EL (cell line): Measurements from ENCODE around the gene TFCP2L1.
"Not testable (repeated sequence)": the region's sequence is repeated elsewhere in the genome, so short reads cannot be mapped to it uniquely, and the experiment has no call there.

Experiments
- DNase-seq: peaks from one replicate; pipeline ENCODE4 v3.0.0-alpha.2; 2016

TFCP2L1 gene

GRCh38 chr2:121284463-121285449, at the start of gene TFCP2L1:
Gene TFCP2L1, minus strand, starts transcription at chr2:121285202. Its CDS starts 93 bp downstream, at chr2:121285109.
- peak; percentile 9 for DNase-seq

DNA sequence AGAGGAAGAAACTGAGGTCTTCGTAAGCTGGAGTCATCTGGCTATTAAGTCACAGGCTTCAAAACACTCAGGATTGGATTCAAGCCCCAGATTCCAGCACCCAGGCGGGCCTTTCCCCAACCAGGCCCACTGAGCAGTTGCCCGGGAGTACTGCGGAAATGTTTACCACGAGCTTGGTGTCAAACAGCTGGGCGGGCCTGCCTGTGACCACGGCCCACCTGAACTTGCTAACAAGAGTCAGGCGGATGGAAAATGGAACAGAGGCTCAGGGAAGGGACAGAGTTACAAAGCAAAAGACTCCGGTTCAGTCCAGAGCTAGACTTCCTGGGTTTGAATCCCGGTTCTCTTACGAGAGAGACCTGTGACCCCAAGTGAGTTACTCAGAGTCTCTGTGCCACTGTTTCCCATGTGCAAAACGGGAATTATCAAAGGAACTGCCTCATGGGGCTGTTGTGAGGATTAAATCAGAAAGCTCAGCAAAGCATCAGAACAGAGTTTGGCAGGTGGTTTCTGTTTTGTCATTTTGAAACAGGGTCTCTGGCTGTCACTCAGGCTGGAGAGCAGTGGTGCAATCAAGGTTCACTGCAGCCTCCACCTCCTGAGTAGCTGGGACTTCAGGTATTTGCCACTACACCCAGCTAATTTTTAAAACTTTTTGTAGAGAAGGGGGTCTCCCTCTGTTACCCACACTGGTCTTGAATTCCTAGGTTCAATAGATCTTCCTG, 49.0 kb upstream of the TFCP2L1 start:
- DNase-seq, result no peak

- no peak for DNase-seq
Observed at GRCh38 chr2:121333231-121333630, 48.2 kb upstream of the TFCP2L1 start.

- DNase-seq, result not testable (repeated sequence)
Observed at GRCh38 chr2:121331324-121331723, 46.3 kb upstream of the TFCP2L1 start.

DNA sequence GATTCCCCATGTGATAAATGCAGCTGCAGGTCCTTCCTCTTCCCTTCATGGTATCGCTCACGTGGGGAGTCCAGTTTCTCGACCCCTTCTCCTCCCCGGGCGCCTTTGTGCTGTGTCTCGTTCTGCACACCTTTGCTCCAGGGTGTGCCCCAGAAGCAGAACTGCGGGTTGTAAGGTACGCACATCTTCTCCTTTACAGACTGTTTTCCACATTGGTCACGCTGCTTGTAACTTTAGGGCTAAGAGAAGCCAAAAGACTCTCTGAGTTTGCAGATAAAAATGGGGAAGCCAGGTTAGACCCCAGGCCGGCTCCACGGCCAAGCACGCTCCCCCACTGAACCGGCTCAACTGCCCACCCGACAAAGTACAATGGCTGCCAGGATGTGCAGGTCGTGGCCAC, 45.9 kb upstream of the TFCP2L1 start:
- no peak for DNase-seq

- no peak for DNase-seq
Observed at GRCh38 chr2:121329786-121330185, 44.8 kb upstream of the TFCP2L1 start.

- DNase-seq, result no peak
Observed at GRCh38 chr2:121326628-121327027, 41.6 kb upstream of the TFCP2L1 start.

DNA sequence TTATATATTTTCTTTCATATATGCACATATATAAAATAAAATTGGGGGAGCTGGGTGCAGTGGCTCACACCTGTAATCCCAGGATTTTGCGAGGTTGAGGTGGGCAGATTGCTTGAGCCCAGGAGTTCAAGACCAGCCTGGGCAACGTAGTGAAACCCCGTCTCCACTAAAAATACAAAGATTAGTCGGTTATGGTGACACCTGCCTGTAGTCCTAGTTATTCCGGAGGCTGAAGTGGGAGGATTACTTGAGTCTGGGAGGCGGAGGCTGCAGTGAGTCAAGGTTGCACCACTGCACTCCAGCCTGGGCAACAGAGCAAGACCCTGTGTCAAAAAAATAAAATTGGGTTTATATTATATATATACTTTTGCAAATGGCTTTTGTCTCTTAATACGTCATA, 39.6 kb upstream of the TFCP2L1 start:
- DNase-seq, result no peak

DNA sequence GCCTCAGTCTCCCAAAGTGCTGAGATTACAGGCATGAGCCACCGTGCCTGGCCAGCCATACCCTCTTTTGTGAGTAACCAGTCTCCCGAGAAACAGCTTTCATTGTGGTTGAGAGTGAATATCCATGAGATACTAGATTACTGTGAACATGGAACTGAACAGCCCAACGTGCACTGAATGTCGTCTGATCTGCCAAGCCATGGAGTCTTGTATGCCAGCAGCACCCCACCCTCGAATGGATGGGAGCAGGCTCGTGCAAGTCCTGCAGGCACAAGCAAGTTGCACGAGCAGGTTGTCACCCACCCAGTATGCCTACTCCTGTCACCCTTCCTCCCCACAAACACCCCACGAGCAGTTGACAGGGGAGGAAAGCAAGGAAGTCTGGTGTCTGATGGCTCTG, 36.5 kb upstream of the TFCP2L1 start:
- DNase-seq, result no peak

DNA sequence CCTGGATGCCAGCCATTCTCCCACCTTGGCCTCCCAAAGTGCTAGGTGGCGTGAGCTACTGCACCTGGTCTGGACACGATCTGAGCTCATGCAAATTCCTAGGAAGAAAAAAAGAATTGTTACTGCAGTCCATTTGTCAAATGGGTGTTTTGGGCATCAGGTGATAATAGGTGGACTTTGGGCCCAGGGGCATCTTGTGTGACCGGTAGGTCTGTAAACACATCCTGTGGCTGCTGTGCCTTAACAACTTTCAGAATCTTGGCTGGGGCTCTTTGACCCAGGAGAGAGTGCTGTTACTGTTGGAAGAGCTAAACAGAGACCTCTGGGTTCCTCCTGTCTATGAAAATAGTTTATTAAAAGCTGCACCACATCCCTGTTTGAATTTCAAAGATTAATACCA, 34.9 kb upstream of the TFCP2L1 start:
- DNase-seq, result no peak

DNA sequence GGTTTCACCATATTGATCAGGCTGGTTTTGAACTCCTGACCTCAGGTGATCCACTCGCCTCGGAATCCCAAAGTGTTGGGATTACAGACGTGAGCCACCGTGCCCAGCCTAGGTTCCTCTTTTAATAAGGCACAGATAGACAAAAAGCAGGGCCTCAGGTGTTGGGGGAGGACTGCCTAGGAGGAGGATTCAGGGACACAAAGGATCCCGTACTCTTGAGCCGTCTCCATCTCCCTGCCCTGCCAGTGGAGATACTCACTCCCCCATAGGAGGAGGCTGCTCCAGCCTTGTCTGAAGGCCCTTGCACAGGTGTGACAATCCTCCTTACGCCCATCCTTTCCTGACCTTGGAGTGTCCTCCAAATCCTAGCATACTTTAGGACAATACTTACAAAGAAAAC, 32.0 kb upstream of the TFCP2L1 start:
- no peak for DNase-seq

- DNase-seq, result not testable (repeated sequence)
Observed at GRCh38 chr2:121313701-121314100, 28.7 kb upstream of the TFCP2L1 start.

DNA sequence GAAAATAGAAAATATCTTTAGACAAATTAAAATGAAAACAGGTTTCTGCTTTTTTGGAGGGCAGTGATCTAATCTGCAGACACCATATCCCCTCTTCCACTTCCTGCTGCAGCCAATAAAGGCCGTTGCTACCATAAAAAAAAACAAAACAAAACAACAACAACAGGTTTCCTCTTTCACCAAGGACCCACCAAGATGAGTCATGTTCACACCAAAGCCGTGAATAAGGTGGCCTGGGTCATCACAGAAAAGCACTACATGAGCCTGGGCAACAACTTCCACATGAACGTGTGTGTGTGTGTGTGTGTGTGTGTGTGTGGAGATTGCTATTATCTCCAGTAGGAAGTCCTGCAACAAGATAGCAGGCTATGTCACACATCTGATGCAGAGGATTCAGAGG, 24.8 kb upstream of the TFCP2L1 start:
- DNase-seq, result no peak

GRCh38 chr2:121309323-121309722, 24.3 kb upstream of the TFCP2L1 start:
- no peak for DNase-seq

DNA sequence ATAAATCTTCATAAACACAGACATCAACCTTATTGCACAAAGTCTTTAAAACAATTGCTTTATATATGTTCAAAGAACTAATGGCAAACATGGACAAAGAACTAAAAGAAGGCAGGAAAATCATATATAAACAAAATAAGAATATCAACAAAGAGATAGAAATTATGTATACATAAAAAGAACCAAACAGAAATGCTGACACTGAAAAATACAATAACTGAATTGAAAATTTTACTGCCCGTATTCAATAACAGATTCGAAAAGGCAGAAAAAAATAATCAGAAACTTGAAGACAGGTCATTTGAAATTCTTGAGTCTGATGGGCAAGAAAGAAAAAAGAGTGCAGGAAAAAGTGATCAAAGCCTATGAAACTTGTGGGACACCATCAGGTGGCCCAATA, 22.0 kb upstream of the TFCP2L1 start:
- DNase-seq, result no peak

DNA sequence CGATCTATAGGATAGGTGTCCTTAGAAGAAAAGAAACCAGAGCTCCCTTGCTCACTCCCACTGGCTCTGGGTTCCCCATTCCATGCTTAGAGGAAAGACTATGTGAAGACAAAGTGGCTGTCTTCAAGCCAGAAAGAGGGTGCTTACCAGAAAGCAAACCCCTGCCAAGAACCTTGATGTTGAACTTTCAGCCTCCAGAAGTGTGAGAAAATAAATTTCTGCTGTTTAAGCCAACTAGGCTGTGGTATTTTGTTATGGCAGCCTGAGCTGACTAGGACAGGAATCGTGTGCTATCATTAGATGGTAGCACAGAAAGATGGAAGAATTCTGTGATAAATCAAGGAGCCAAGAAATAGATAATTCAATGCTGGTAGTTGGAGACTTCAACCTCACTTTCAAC, 19.9 kb upstream of the TFCP2L1 start:
- no peak for DNase-seq

DNA sequence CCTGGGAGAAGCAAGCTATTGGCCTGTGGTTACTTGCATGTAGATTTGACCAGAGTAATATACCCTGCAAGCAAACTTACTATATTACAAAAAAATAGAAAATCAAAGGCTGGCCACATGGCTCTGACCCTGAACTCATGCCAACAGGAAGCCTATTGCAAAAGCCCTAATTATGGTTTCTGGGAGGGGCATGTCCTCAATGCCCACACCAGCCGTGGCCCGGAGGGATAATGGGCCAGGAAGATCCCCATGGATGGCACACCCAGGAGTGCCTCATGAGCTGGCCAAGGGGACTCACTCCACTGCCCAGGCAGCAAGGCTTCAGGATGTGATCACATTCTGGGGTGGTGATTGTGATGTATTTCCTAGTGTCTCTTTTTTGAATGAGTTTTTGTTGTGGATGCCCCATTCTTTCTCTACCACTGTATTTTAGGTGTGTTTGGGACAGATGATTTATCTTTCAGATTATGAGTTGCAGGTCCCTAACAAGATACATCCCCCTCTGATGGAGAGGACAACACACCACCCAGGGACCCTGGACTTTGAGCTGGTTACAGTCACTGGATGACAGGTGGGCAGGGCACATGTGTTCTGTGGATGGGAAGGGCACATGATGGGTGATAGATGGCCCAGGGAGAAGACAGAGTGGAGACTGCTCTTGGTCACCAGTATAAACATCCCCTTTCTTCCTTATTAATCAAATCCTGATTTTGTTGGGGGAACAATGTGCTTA, 18.7 kb upstream of the TFCP2L1 start:
- no peak for DNase-seq

GRCh38 chr2:121301190-121301589, 16.2 kb upstream of the TFCP2L1 start:
- DNase-seq, result not testable (repeated sequence)

GRCh38 chr2:121298476-121298875, 13.5 kb upstream of the TFCP2L1 start:
- DNase-seq, result no peak

DNA sequence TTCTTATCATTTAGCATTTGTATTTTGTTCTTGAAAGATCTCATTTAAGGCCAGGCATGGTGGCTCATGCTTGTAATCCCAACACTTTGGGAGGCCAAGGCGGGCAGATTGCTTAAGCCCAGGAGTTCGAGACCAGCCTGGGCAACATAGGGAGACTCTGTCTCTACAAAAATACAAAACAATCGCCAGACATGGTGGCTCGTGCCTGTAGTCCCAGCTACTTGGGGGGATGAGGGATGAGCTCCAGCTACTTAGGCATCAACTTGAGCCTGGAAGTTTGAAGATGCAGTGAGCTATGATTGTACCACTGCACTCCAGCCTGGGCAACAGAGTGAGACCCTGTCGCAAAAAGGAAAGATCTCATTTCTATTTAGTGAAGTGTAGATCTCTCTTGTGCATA, 12.9 kb upstream of the TFCP2L1 start:
- DNase-seq, result not testable (repeated sequence)

- peak; percentile 35 for DNase-seq
Observed at GRCh38 chr2:121297217-121297830, 12.3 kb upstream of the TFCP2L1 start.

- DNase-seq, result no peak
Observed at GRCh38 chr2:121295911-121296650, 11.1 kb upstream of the TFCP2L1 start.
